GM18909 (cell line): ENCODE data around the gene DOK6.
"Not testable (repeated sequence)": the region's sequence is repeated elsewhere in the genome, so short reads cannot be mapped to it uniquely, and the experiment has no call there.

Source experiments
- ATAC-seq: cut with Tn5 transposase; IDR thresholded peaks from one replicate; pipeline ENCODE4 v1.9.1; 2021; ENCODE audit warnings: mild to moderate bottlenecking; ENCODE audit not compliant: unreplicated experiment, poor library complexity

DOK6 gene

GRCh38 chr18:69400253-69400975 lies at the start of gene DOK6:
DOK6 (plus strand) TSS chr18:69400888.
- peak; percentile 45 for ATAC-seq

DNA sequence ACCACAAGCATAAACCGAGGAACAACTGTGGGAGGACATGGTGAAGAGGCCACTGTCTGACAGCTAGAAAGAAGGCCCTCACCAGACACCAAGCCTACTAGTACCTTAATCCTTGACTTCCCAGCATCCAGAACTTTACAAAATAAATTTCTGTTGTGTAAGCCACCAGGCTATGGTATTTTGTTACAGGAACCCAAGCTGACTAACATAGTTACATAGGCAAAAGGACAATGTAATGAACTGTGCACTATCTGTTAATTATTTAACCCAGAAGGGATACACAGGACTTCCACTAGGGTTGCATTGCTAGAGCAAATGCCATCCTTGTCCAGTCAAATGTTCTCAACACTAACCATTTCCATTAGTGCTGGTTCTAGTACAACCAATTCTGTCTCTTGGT lies 47.7 kb upstream of the DOK6 start:
- no peak for ATAC-seq

- ATAC-seq, result no peak
Measured at GRCh38 chr18:69357590-69357989, 43.1 kb upstream of the DOK6 start.

- ATAC-seq, result no peak
Measured at GRCh38 chr18:69358212-69358895, 42.3 kb upstream of the DOK6 start.

DNA sequence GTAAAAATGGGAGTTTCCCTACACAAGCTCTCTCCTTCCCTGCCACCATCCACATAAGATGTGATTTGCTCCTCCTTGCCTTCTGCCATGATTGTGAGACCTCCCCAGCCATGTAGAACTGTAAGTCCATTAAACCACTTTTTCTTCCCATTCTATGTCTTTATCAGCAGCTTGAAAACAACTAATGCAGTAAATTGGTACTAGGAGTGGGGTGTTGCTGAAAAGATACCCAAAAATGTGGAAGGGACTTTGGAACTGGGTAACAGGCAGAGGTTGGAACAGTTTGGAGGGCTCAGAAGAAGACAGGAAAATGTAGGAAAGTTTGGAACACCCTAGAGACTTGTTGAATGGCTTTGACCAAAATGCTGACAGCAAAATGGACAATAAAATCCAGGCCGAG lies 40.9 kb upstream of the DOK6 start:
- not testable (repeated sequence) for ATAC-seq

DNA sequence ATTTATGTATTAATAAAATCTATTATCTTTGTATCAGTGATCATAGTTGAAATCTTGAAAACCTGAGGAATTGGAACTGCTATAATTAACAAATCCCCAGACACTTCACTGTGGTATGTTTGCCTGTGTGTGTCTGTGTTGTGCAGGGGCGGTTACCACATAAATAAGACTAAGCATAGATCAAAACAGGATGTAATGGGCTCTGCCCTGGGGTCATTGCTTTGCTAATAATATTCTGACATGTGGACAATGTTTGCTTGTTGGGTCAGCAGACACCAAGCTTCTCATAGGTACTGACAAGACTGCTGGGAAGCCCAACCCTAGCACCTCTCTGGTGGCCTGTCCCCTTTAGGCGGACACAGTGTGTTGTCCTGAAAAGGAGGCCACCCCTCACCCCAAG lies 35.8 kb upstream of the DOK6 start:
- no peak for ATAC-seq

- ATAC-seq, result no peak
Measured at GRCh38 chr18:69365658-69366057, 35.0 kb upstream of the DOK6 start.

GRCh38 chr18:69367104-69367503 lies 33.6 kb upstream of the DOK6 start:
- no peak for ATAC-seq

- ATAC-seq, result no peak
Measured at GRCh38 chr18:69371729-69372128, 29.0 kb upstream of the DOK6 start.

DNA sequence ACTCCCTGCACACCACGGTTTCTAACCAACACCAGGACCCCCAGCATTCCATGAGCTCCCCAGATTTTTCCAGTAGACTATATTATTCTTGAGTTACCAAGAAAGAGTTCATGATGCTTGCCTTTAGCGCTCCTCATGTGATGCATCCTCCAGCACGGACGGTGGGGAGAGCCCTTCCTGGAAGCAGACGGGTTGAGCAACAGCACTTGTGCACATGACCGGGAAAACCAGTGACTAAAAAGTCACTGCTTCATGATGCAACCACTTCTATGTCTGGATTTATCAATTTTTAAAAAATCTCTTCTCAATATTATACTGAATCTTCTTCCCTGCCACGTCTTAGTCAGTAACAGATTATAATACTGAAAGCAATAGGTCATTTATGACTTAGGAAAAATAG lies 20.4 kb upstream of the DOK6 start:
- ATAC-seq, result no peak

- no peak for ATAC-seq
Measured at GRCh38 chr18:69383186-69383585, 17.5 kb upstream of the DOK6 start.

- no peak for ATAC-seq
Measured at GRCh38 chr18:69387186-69387585, 13.5 kb upstream of the DOK6 start.

DNA sequence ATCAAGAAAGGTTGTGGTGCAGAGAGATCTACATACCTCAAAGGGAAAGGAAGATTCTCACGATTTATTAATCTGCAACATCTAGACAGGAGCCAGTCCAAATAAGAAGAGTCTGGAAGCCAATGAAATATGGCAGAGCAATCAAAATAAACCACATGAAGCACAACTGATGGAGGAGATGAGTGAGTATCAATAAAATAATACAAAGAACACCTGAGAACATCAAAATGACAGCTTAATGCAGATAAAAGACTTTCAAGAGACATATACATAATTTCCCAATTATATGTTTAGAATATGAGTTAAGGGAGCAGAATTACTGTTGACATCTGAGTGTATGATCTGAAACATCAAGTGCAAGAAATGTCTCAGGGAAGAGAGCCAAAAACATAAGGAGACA lies 12.5 kb upstream of the DOK6 start:
- no peak for ATAC-seq

- no peak for ATAC-seq
Measured at GRCh38 chr18:69397096-69397495, 3.6 kb upstream of the DOK6 start.

GRCh38 chr18:69399253-69399652 lies 1.4 kb upstream of the DOK6 start:
- no peak for ATAC-seq

DNA sequence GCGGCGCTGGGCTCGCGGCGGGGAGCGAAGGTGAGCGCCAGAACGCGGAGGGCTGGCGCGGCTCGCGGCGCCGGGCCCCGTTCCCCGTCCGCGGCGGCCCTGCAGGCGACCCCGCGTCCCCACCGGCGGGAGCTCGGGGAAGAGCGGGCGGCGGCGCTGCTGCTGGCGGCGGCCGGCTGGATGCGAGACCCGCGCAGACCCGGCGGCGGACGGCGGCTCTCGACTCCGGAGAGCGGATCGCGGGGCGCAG lies 213 bp downstream of the DOK6 start:
- peak; percentile 27 for ATAC-seq

DNA sequence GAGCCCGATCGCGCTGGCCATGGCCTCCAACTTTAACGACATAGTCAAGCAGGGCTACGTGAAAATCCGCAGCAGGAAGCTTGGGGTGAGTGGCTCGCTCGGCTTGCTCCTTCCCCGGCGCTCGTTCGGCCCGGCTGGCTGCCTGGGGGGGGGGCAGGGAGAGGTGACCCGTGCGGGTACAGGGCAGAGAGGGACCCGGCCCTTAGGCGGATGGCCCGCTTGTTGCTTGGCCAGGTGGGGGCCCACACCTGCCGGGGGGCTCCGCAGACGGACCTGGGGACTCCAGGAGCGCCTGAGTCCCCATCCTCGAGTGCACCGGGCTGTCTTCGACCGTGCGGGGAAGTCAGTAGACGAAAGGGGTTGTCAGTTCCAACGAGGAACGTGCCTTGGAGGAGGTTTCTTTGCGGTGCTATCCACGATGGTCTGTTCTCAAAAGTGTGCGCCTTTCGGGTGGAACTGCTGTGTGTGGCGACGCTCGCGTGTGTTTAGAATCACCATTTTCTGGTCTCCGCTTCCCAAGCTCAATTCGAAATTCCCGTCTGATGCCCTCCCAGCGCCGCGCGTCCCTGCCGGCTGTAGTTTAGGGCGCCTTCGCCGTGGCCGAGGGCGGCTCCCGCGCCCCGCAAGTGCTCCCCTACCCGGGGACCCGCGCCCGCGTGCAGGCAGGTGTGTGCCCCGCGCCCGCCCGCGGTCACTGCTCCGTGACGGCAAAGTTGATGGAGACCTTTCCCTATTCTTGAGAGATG lies 711 bp downstream of the DOK6 start:
- peak; percentile 11 for ATAC-seq

DNA sequence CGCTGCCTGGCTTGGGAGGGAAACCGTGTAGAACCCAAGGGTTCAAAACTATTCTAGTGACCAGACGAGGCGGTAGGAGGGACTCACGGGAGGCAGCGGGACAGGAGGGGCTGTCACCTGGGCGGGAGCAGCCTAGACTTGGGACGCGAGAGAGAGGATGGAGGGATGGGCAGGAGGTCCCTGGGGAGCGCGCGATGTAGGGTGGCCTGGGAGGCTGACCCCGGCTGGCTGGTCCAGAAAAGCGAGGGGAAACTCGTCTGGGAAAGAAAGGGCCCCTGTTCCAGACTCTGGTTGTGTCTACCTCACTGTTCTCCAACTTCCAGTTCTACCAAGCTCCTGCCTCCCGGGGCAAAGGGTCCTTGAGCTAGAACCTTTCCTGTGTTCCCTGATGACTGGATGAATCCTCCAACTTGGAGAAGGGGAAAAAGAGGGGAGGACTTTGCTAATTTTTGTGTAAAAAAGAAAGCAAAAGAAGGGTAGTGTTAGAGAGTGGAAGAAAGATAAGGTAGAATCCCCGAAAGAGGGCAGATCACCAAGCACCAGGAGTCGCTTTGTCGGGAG lies 1.4 kb downstream of the DOK6 start:
- no peak for ATAC-seq

GRCh38 chr18:69402533-69402989 lies 1.9 kb downstream of the DOK6 start:
- no peak for ATAC-seq

DNA sequence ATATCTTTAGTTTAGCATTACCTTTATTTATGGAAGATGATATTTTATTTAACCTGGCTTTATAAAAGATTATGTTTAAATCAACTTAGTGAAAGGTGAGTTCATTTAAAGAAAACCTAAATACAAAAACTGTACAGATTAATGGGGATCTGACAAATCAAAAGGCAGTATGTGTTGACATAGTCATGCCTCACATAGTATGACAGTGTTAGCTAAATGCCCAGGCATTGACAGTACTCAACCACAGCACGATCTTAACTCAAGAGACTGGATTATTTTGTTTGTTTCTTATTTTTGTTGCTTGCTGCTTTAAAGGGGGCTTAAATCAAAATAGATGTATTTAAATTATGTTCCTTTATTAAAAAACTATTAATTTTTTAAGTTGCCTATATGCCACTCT lies 7.8 kb downstream of the DOK6 start:
- no peak for ATAC-seq

DNA sequence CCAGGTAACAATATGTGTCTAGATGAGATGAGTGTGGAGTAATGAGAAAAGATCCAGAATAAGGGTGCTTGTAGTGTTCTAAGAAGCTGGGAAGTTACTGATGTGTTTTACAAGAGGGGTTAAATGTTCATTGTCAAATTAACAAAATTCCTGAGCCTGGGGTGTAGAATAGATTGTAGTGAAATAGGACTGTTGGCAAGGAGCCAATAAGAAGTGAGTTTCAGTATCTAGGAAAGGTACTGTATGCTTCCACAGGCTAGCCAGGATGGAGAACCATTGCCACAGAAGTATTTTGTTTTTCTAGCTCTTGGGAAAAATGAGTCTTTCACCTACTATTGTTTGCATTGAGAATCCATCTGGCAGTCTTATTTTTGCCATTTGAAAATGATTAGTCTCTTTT lies 10.5 kb downstream of the DOK6 start:
- no peak for ATAC-seq
